Femur (tissue), 1 donor: Measurements from ENCODE around the gene IZUMO3.
"Not testable (repeated sequence)": the region's sequence is repeated elsewhere in the genome, so short reads cannot be mapped to it uniquely, and the experiment has no call there.

Source experiments
- DNase-seq: peaks from one replicate; pipeline ENCODE4 v3.0.0-alpha.2; 2017

The IZUMO3 gene

GRCh38 chr9:24545847-24546522, at the start of gene IZUMO3:
IZUMO3 (minus strand) TSS chr9:24545897; CDS start chr9:24545649, 248 bp downstream.
- no peak for DNase-seq

- no peak for DNase-seq
Measured at GRCh38 chr9:24594234-24594850, 48.6 kb upstream of the IZUMO3 start.

GRCh38 chr9:24590432-24590831, 44.7 kb upstream of the IZUMO3 start:
- DNase-seq = no peak

GRCh38 chr9:24587883-24588282, 42.2 kb upstream of the IZUMO3 start:
- DNase-seq = no peak

- no peak for DNase-seq
Measured at GRCh38 chr9:24582146-24583126, 36.7 kb upstream of the IZUMO3 start.

- not testable (repeated sequence) for DNase-seq
Measured at GRCh38 chr9:24580005-24580404, 34.3 kb upstream of the IZUMO3 start.

- no peak for DNase-seq
Measured at GRCh38 chr9:24572406-24572805, 26.7 kb upstream of the IZUMO3 start.

GRCh38 chr9:24561957-24562356, 16.3 kb upstream of the IZUMO3 start:
- DNase-seq = no peak

- DNase-seq = no peak
Measured at GRCh38 chr9:24553183-24553552, 7.5 kb upstream of the IZUMO3 start.

GRCh38 chr9:24552526-24553182, 7.0 kb upstream of the IZUMO3 start:
- no peak for DNase-seq

GRCh38 chr9:24545285-24545684, 412 bp downstream of the IZUMO3 start:
- DNase-seq = no peak

GRCh38 chr9:24518545-24518944, 27.2 kb downstream of the IZUMO3 start:
- no peak for DNase-seq

GRCh38 chr9:24516463-24516862, 29.2 kb downstream of the IZUMO3 start:
- DNase-seq = no peak

- no peak for DNase-seq
Measured at GRCh38 chr9:24509850-24510249, 35.8 kb downstream of the IZUMO3 start.

- no peak for DNase-seq
Measured at GRCh38 chr9:24504521-24504920, 41.2 kb downstream of the IZUMO3 start.

- no peak for DNase-seq
Measured at GRCh38 chr9:24502206-24502937, 43.3 kb downstream of the IZUMO3 start.

GRCh38 chr9:24500761-24501160, 44.9 kb downstream of the IZUMO3 start:
- no peak for DNase-seq

- DNase-seq = no peak
Measured at GRCh38 chr9:24498632-24499031, 47.1 kb downstream of the IZUMO3 start.

- no peak for DNase-seq
Measured at GRCh38 chr9:24497671-24498070, 48.0 kb downstream of the IZUMO3 start.
